ENCODE measurements around the gene DBP.

DNA sequence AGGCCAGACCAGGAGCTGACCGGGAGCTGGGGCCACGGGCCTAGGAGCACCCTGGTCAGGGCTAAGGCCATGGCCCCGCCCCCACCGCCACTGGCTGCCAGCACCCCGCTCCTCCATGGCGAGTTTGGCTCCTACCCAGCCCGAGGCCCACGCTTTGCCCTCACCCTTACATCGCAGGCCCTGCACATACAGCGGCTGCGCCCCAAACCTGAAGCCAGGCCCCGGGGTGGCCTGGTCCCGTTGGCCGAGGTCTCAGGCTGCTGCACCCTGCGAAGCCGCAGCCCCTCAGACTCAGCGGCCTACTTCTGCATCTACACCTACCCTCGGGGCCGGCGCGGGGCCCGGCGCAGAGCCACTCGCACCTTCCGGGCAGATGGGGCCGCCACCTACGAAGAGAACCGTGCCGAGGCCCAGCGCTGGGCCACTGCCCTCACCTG, 11.3 kb downstream of the DBP start:
- TF ChIP-seq BRF2 (CRISPR knock-in tag; IDR thresholded peaks at IDR 0.05) (no peak), MAZ (IDR thresholded peaks at IDR 0.05; ENCODE audit: borderline replicate concordance, low read depth, low read length) (no peak), MAZ (CRISPR knock-in tag; IDR thresholded peaks at IDR 0.05; ENCODE audit: low read depth) (no peak), CTCF (CRISPR knock-in tag; IDR thresholded peaks at IDR 0.05) (no peak), ZNF441 (CRISPR knock-in tag; IDR thresholded peaks at IDR 0.05; ENCODE audit: borderline replicate concordance) (no peak)

Data from HepG2 (cell line).